Activated naive CD4-positive, alpha-beta T cell treated with anti-CD3 and anti-CD28 coated beads for 36 hours (primary cell): ENCODE data around the gene DIDO1. TPM values are rescaled to one million over a fixed set of nuclear protein-coding genes. Genes with fewer than 3 reads are reported as not detected.
A peak's percentile ranks its signal among the peaks of the same experiment; 100 is the strongest.

Source experiments
- CTCF ChIA-PET: fragments of 350-600 bp; sonication (Branson Sonifier 250); formaldehyde crosslinking; loops from one replicate; lab custom pipeline; 2021; ENCODE audit warnings: antibody characterized with exemption; lab: Charles Lee
- DNase-seq: peaks from one replicate; pipeline ENCODE4 v3.0.0-alpha.2; 2020
- H3K27ac Mint-ChIP-seq: one replicate; pipeline ENCODE4 v1.8.0; 2021; ENCODE audit warnings: mild to moderate bottlenecking, mixed read lengths
- H3K27me3 Mint-ChIP-seq: one replicate; pipeline ENCODE4 v1.8.0; 2021; ENCODE audit warnings: low read depth, mixed read lengths
- H3K36me3 Mint-ChIP-seq: one replicate; pipeline ENCODE4 v1.8.0; 2021; ENCODE audit warnings: low read depth, mixed read lengths
- H3K4me1 Mint-ChIP-seq: one replicate; pipeline ENCODE4 v1.8.0; 2021; ENCODE audit warnings: low read depth, mixed read lengths
- H3K4me3 Mint-ChIP-seq: one replicate; pipeline ENCODE4 v1.8.0; 2021; ENCODE audit warnings: mild to moderate bottlenecking, moderate library complexity, mixed read lengths
- H3K9me3 Mint-ChIP-seq: one replicate; pipeline ENCODE4 v1.8.0; 2021; ENCODE audit warnings: mixed read lengths
- intact Hi-C: fragments of 100-400 bp; cut with micrococcal nuclease; formaldehyde crosslinking; loops from one replicate; pipeline ENCODE4 v1.15.1; 2023
- total RNA-seq, 2 experiments: library from RNA; stranded (reverse); gene quantifications; one replicate each; pipeline ENCODE4 v1.2.3, GENCODE V29; 2021

The DIDO1 gene
- total RNA-seq, 2 experiments from 2014 or later: 49.5 to 50.3 TPM

DNA sequence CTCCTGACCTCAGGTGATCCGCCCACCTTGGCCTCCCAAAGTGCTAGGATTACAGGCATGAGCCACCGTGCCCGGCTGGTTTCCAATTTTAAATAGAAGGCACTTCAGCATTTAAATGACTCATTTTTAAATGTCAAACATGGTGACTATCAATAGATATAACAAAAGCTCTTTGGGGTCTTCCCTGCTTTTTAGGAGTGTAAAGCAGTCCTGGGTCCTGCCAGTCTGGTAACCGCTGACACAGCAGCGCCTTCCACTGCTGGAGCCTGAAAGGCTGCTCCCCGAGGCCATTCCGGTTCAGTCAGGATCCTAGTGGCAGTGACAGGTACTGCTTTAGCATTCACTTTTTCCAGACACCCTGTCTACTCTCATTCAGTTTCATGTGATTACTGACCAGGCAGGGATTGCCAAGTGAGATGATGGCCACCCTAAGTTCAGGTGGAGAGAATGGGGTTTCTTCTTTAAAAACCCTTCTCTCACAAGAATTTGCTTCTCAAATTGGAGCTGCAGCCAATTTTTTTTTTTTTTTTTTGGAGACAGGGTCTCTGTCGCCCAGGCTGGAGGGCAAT lies 5.1 kb downstream of the DIDO1 start:
- Mint-ChIP-seq H3K27ac (peak overlapping the region; percentile 81), H3K9me3 (no peaks in the 10 kb centered on the region), H3K4me3 (peak overlapping the region; percentile 60), H3K4me1 (peaks cover 78% of the 10 kb centered on the region), H3K36me3 (peaks cover 16% of the 10 kb centered on the region), H3K27me3 (no peaks in the 10 kb centered on the region)
- intact Hi-C loops: loop anchor here (1.0 kb wide), 1 partner anchor 21 kb away; no protein-coding TSS in a partner anchor
- CTCF ChIA-PET: interaction anchor here (0.6 to 2.8 kb wide), 6 partner anchors 14 to 489 kb away, joined by 3 to 25 read pairs (median 6); partner anchors contain the start of gene GID8
- peak; percentile 84 for DNase-seq

DNA sequence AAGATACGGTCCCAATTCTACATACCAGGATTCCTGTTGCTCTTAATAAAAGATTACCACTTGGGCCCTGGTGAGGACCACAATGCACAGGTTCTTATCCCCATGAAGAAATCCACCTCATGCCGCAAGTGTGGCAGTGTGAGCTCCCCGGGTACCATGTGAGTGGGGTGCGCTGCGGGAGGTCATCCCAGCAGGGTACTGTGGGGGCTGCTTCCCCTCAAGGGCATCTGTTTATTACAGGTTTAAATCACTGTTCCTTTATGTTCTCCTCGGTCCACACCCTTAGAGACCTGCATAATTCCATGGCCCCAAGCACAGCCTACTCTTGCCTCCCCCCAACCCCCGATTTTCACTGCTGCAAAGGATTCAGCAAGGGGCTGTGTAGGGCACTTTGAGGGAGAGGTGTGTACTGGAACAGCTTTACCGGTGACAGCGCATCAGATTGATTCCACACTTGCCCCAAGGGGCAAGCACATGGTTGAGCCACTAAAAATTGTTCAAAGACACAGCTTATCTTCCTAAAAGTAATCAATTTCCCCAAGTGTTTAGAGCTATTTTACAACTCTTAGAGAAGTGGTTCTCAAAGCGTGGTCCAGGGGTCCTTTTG lies 6.2 kb downstream of the DIDO1 start:
- Mint-ChIP-seq H3K9me3 (no peaks in the 10 kb centered on the region), H3K36me3 (peaks cover 12% of the 10 kb centered on the region), H3K4me3 (peak overlapping the region; percentile 65), H3K27me3 (no peaks in the 10 kb centered on the region), H3K4me1 (peaks cover 88% of the 10 kb centered on the region), H3K27ac (peak overlapping the region; percentile 80)
- no peak for DNase-seq
- CTCF ChIA-PET: interaction anchor here (1.7 to 2.8 kb wide), 6 partner anchors 8 to 56 kb away, joined by 5 to 25 read pairs (median 10); partner anchors contain the start of gene DIDO1
- intact Hi-C loops: no loop called here

DNA sequence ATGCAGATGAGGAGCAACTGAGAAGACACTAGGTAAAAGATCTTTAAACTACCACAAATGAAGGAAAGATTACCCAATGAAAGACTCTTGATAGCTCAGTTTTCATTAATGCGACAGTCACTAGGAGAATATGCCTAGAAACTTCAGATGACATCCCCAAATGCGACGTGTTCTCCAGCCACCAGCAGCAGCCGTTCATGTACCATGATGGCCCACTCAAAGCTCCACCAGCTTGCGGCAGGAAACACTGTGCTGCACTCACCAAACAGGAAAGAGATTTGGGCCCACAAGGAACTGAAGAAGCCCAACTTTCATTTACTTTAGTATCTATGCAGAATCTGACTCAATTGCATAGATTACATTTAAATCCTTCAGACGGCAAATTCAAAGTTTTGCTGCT lies 7.5 kb downstream of the DIDO1 start:
- H3K27ac Mint-ChIP-seq: peak overlapping the region; percentile 80
- no peaks in the 10 kb centered on the region for H3K27me3 Mint-ChIP-seq
- no peaks in the 10 kb centered on the region for H3K9me3 Mint-ChIP-seq
- CTCF ChIA-PET: interaction anchor here (0.7 to 4.0 kb wide), 5 partner anchors 9 to 54 kb away, joined by 4 to 34 read pairs (median 15); partner anchors contain the start of gene DIDO1
- peaks cover 89% of the 10 kb centered on the region for H3K4me1 Mint-ChIP-seq
- peak; percentile 79 for DNase-seq
- H3K4me3 Mint-ChIP-seq: peak overlapping the region; percentile 65
- H3K36me3 Mint-ChIP-seq: peaks cover 11% of the 10 kb centered on the region
- intact Hi-C loops: no loop called here

DNA sequence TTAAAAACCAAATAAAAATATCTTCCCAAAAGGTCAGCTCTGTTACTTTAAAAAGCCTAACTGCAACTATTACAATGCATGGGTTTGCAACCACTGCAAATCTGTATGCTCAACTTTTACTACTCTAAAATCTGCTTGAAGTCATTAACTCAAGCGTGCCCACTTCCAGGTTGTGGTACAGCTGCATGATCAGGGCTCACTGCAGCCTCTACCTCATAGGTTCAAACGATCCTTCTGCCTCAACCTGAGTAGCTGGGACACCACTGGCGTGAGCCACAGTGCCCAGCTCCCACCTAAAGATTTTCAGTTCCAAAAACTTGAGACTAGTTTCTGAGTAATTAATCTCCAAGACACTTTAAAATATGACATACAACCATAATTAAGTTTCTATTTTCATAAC lies 8.2 kb downstream of the DIDO1 start:
- peaks cover 83% of the 10 kb centered on the region for H3K4me1 Mint-ChIP-seq
- peak overlapping the region; percentile 65 for H3K4me3 Mint-ChIP-seq
- intact Hi-C loops: no loop called here
- H3K36me3 Mint-ChIP-seq: peaks cover 11% of the 10 kb centered on the region
- no peaks in the 10 kb centered on the region for H3K27me3 Mint-ChIP-seq
- H3K27ac Mint-ChIP-seq: peak overlapping the region; percentile 80
- no peaks in the 10 kb centered on the region for H3K9me3 Mint-ChIP-seq
- peak; percentile 56 for DNase-seq
- CTCF ChIA-PET: interaction anchor here (0.7 to 4.0 kb wide), 4 partner anchors 9 to 55 kb away, joined by 4 to 34 read pairs (median 21); partner anchors contain the start of gene DIDO1

DNA sequence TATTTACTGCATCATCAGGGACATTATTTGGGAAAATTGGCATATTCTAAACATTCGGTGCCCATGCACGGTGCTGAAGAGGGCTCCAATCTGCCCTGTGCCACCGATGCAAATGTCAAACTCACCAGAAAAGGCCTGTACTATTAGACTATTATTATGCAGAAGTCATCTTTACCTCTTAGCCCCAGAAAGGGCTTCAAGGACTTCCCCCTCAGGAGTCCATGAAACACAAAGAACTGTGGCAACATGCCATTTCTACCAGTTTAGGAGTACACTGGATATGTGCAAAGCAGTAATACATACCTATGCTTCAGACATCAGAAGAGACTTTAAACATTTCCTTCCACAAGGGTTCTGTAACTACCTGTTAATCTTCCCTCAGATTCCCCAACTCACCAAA lies 8.6 kb downstream of the DIDO1 start:
- Mint-ChIP-seq H3K4me1 (peaks cover 79% of the 10 kb centered on the region), H3K27me3 (no peaks in the 10 kb centered on the region), H3K9me3 (no peaks in the 10 kb centered on the region), H3K27ac (peak overlapping the region; percentile 80), H3K4me3 (peak overlapping the region; percentile 65), H3K36me3 (peaks cover 14% of the 10 kb centered on the region)
- DNase-seq: no peak
- CTCF ChIA-PET: interaction anchor here (2.8 to 4.0 kb wide), 3 partner anchors 10 to 17 kb away, joined by 15 to 34 read pairs (median 27); partner anchors contain the start of gene DIDO1
- intact Hi-C loops: no loop called here

DNA sequence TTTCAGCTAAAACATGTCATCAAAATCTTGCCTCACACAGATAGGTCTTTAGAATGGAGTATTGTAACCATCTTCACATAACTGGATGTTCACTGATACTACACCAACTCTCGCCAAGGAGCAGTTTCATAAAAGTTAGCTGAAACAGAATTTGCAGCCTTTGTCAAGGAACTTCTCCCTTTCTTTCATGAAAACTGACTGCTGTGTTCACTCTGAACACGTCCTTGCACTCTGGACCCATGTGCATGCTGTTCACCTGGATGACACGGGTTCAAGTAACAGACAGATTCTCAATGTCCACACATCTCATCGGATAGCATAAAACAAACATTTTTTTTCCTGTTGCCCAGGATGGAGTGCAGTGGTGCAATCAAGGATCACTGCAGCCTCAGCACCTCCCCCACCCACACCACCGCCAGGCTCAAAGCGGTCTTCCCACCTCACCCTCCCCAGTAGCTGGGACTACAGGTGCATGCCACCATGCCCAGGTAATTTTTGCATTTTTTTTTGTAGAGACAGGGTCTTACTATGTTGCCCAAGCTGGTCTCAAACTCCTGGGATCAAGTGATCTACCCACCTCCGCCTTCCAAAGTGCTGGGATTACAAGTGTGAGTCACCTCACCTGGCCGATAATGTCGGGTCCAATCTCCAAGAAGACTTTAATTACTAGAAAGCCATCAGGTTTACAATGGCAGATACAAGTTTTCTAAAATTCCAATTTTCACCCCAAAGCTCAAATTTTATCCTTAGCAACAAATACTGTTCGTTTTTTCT lies 9.4 kb downstream of the DIDO1 start:
- Mint-ChIP-seq H3K4me1 (peaks cover 72% of the 10 kb centered on the region), H3K27me3 (no peaks in the 10 kb centered on the region), H3K27ac (peak overlapping the region; percentile 36), H3K36me3 (peaks cover 14% of the 10 kb centered on the region), H3K9me3 (no peaks in the 10 kb centered on the region), H3K4me3 (peak overlapping the region; percentile 16)
- DNase-seq: no peak
- intact Hi-C loops: no loop called here
- CTCF ChIA-PET: interaction anchor here (1.0 to 4.0 kb wide), 5 partner anchors 8 to 20 kb away, joined by 4 to 34 read pairs (median 15); partner anchors contain the start of gene DIDO1

DNA sequence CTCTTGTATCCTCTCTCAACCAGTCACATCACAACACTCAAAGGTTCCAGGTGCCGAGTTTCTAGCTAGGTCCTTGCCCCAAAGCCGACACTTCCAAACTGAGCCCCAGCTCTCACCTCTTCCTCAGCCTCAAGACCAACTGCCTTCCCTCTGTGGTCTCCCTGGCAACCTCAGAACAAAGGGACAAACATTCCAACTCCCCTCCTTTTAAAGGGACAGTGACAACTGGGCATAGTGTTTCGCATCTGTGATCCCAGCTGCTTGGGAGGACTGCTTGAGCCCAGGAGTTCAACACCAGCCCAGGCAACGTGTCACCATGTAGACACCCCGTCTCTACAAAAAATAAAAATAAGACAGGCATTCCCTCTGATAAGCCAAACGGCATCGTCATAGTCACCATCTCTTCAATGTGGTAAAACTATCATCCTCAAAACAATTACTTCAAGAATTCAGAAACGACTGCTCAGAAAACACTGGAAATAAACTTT lies 11.3 kb downstream of the DIDO1 start:
- Mint-ChIP-seq H3K36me3 (peaks cover 24% of the 10 kb centered on the region), H3K4me3 (no peak overlapping the region), H3K27ac (peak overlapping the region; percentile 44), H3K4me1 (peaks cover 58% of the 10 kb centered on the region), H3K9me3 (no peaks in the 10 kb centered on the region), H3K27me3 (no peaks in the 10 kb centered on the region)
- CTCF ChIA-PET: interaction anchor here (1.3 kb wide), 1 partner anchor 15 kb away, joined by 5 read pairs; no protein-coding TSS in a partner anchor
- no peak for DNase-seq
- intact Hi-C loops: no loop called here

DNA sequence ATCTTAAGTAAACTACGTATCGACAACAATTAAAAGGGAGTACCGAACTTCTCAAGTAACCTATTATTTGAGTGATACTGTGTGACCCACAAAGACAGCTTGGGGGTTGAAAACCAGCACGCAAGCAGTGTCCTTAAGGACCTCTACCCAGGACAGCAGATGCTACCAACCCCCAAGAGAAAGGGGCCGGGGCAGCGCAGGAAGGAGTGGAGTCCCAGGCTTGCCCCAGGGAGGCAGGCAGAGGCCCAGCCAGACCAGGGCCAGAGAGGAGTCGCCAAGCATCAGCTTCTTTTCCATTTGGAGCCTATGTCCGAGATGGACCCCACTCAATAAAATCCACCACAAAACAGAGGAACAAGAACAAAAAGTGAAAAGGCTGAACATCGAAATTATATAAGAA lies 11.9 kb downstream of the DIDO1 start:
- CTCF ChIA-PET: interaction anchor here (1.3 kb wide), 1 partner anchor 15 kb away, joined by 5 read pairs; no protein-coding TSS in a partner anchor

GRCh38 chr20:62913043-62913630 lies 13.2 kb downstream of the DIDO1 start:
- Mint-ChIP-seq H3K4me1 (peaks cover 39% of the 10 kb centered on the region), H3K4me3 (no peak overlapping the region), H3K27me3 (no peaks in the 10 kb centered on the region), H3K27ac (no peak overlapping the region), H3K9me3 (no peaks in the 10 kb centered on the region), H3K36me3 (peaks cover 32% of the 10 kb centered on the region)
- intact Hi-C loops: no loop called here
- CTCF ChIA-PET: no interaction called here
- no peak for DNase-seq

More for the DNA sequence above, 11.9 kb downstream of the DIDO1 start:
- Mint-ChIP-seq H3K27me3 (no peaks in the 10 kb centered on the region), H3K27ac (no peak overlapping the region), H3K9me3 (no peaks in the 10 kb centered on the region), H3K4me3 (no peak overlapping the region), H3K4me1 (peaks cover 52% of the 10 kb centered on the region), H3K36me3 (peaks cover 28% of the 10 kb centered on the region)
- intact Hi-C loops: no loop called here
- no peak for DNase-seq

DNA sequence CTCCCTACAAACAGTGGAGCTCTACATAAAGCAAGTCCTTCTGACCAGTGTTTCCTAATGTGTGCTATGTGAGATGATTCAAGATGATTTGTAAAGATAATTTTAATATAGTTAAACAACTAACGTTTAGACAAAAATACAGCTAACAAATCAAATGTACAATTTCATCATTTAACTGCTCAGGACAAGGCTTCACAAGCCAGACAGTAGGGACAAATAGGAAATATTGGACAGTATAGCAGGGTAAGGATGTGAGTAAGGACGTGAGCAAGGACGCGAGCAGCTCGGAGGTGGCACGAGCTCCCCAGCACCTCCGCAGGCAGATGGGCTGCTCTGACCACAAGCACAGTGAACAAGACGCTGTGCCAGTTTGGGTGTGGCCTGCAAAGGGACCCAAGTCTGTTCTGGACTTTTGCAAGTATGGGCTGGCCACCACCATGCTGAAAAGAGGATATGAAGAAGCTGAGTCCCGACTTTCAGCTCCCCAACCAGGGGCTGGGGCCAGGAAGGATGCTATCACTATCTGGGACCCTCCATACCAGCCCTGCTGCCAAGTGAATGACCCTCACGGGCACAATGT lies 14.5 kb downstream of the DIDO1 start:
- DNase-seq: no peak
- Mint-ChIP-seq H3K36me3 (peaks cover 35% of the 10 kb centered on the region), H3K27me3 (no peaks in the 10 kb centered on the region), H3K9me3 (no peaks in the 10 kb centered on the region), H3K27ac (no peak overlapping the region), H3K4me1 (peaks cover 28% of the 10 kb centered on the region), H3K4me3 (no peak overlapping the region)
- CTCF ChIA-PET: interaction anchor here (0.6 to 1.0 kb wide), 4 partner anchors 11 to 962 kb away, joined by 3 to 4 read pairs (median 4); no protein-coding TSS in a partner anchor
- intact Hi-C loops: no loop called here

GRCh38 chr20:62910777-62911497 lies 15.4 kb downstream of the DIDO1 start:
- Mint-ChIP-seq H3K27ac (peak overlapping the region; percentile 46), H3K36me3 (peaks cover 41% of the 10 kb centered on the region), H3K4me1 (peaks cover 21% of the 10 kb centered on the region), H3K27me3 (no peaks in the 10 kb centered on the region), H3K9me3 (no peaks in the 10 kb centered on the region), H3K4me3 (no peak overlapping the region)
- intact Hi-C loops: no loop called here
- DNase-seq: no peak
- CTCF ChIA-PET: interaction anchor here (0.9 kb wide), 1 partner anchor 15 kb away, joined by 4 read pairs; no protein-coding TSS in a partner anchor
